GM18519 (cell line): ENCODE data around the gene PTPRR.
A peak's percentile ranks its signal among the peaks of the same experiment; 100 is the strongest.

Source experiments
- ATAC-seq: cut with Tn5 transposase; IDR thresholded peaks from one replicate; pipeline ENCODE4 v1.9.1; 2021; ENCODE audit warnings: mild to moderate bottlenecking, moderate library complexity; ENCODE audit not compliant: unreplicated experiment, low FRiP score

Gene PTPRR, protein sequence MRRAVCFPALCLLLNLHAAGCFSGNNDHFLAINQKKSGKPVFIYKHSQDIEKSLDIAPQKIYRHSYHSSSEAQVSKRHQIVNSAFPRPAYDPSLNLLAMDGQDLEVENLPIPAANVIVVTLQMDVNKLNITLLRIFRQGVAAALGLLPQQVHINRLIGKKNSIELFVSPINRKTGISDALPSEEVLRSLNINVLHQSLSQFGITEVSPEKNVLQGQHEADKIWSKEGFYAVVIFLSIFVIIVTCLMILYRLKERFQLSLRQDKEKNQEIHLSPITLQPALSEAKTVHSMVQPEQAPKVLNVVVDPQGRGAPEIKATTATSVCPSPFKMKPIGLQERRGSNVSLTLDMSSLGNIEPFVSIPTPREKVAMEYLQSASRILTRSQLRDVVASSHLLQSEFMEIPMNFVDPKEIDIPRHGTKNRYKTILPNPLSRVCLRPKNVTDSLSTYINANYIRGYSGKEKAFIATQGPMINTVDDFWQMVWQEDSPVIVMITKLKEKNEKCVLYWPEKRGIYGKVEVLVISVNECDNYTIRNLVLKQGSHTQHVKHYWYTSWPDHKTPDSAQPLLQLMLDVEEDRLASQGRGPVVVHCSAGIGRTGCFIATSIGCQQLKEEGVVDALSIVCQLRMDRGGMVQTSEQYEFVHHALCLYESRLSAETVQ

DNA sequence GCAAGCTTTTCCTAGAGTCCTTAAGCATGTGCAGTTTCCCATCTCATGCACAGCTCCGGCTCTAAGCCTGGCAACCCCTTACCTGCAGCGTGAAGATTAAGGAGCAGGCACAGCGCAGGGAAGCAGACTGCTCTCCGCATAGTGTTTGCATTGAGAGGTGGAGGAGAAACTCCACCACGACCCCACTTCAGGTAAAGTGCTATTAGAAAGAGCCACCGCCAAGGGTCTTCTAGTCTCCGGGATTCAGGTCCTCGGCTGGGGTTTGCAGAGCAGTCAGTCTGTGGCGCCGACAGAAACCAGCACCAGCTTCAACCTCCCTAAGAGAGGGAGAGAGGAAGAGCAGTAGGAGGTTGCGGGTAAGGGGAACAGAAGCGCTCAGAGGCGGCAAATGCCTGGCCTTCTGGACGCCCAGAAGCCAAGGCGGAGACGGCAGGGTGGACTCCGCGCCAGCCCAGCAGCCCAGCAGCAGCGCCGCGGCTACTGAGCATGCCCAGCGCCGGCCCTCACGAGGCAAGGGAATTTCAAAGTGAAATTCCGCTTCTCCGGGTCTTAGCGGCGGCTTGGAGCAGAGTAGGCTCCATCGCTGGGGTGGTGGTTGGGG lies at the start of gene PTPRR:
PTPRR (minus strand) TSS at position 488 of the 601 bp plus-strand sequence; CDS start at position 140, 348 bp downstream.
- ATAC-seq: no peak

DNA sequence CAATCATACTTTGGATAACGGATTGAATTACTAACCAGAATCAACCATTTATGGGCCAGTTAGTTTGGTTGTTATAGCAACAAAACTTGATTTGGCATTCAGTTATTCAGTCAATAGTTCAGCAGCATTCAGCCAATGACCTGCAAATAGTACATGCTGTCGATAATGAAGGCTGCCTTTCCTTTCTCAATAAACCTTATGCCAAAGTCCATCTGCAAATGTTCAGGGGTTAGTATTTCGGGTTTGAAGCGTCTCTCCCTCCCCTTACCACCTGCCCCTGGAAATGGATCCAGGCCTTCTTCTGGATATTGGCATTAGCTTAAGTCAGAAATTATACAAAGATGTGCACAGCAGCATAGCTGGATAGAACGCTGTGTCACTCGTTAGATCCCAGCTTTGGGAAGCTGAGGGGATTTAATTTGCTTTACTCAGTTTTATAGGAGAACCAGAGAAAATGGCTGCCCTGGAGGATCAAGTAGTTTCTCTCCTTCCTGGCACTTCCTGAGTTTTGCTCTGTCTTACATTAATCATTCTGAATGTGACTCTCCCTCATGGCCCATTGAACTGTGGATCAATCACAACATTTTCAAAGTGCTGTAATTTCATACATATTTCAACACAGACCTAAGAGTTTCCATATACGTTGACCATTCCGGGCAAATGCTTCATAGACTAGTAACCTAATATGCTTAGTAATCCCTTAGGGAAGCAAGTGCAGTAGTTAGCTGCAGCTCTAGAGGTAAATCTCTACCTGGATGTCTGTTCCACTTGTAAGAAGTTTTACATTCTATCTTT lies 46.7 kb upstream of the PTPRR start:
- no peak for ATAC-seq

DNA sequence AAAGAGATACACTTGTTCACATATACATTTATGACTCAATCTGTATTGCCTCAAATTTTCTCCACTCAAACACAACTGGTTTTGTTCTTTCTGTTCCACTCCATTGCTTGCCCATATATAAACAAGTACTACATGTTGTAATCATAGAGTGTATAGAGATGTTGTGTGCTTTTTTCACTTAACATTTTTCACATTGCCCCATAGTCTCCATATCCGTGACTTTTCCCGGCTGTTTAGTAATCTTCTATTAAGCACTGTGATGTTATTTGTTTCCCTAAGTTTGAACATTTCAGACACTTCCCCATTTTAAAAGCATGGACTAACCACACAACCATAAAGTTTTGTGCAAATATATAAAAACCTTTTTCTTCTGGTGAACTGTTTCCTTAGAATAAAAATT lies 45.5 kb upstream of the PTPRR start:
- no peak for ATAC-seq

DNA sequence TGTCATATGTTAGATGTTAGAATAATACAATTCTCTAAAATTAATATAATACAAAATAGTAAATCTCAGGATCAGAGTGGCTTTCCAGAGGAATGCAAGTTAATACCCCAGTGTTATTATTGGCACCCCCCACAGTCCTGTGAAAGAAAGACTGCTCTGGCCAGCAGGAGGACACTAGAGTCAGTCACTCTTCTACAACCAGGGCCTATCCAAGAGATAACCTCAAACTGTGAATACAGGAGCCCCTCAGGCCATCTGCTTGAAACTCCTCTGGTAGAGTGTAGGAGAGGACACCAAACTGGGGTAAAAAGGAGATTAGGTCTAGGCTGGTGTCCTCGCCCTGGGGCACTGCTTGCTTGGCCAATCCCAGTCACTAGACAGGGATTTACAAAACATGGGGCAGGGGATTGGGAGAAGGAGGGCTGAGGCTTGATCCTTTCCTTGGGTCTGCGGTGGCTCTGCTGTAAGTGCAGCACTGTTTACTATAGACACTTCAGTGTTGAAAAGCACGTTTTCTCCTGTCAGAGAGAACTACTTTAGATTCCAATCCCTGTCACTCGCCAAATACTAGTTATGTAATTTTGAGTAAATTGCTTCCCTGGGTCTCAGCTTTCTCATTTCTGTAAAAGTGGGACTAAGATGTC lies 44.5 kb upstream of the PTPRR start:
- ATAC-seq: no peak

DNA sequence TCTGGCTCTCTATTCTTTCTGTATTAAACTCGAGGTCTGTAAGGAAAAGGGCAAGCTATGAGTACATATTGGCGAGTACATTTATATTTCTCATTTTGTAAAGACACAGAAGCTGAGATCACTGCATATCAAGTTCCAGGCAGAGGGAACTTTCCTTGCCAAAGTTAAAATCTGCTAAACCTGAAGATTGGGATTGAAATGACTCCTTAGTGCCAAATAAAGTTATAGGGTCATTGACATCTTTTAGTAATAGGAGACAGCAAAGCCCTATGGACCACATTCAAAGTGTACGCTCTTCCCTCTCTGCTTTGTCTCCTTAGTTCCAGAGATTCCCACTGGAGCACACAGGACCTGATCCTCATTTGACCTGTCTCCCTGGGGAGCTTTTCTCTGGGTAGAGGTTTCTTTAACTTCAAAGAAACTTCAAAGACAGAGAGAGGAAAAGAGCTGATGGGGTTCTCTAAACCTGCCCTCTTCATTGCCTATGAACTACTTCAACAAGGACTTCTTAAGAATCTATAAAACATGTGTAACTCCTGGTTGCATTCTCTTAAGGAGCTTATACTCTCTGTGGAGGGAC lies 42.6 kb upstream of the PTPRR start:
- no peak for ATAC-seq

DNA sequence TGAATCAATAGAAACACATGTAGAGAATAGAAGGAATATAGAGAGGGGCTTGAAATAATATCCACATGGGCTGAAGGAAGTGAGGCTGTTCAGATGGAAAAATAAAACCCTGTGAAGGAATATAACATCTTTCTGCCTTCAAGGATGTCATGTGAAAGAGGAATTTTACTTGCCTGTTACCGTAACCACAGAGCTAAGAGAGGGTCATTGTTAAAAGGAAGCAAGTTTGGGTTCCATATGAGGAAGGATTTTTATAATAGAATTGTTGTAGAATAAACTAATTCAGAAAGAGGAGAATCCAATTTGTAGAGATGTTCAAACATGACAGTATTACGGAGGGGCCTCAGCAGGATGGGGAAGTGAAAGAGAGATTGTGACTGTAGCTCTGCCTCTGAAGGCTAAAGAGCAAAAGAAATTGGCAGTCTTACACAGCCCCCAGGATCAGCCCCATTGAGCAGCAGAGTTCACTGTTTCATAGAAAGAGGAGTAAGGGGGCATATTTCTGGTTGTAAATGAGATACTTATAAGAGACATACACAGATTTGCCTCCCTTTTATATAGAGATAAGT lies 41.8 kb upstream of the PTPRR start:
- ATAC-seq: peak; percentile 71

DNA sequence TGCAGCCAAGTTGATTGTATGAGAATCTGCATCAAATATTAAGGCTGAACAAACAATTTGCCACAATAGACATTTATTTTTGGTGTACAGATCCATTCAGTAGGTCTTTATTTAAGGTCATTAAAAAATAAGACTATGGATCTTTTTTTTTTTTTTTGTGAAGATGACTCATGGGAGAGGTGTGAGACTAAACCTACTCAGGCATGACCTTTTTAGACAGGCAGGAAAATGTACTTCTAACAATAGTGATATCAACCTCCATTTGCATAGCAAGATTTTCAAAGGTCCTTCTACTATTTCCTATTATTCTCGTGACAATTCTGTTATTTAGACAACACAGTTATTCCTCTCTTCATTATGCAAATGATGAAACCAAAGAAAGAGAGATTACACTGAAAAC lies 39.9 kb upstream of the PTPRR start:
- no peak for ATAC-seq

DNA sequence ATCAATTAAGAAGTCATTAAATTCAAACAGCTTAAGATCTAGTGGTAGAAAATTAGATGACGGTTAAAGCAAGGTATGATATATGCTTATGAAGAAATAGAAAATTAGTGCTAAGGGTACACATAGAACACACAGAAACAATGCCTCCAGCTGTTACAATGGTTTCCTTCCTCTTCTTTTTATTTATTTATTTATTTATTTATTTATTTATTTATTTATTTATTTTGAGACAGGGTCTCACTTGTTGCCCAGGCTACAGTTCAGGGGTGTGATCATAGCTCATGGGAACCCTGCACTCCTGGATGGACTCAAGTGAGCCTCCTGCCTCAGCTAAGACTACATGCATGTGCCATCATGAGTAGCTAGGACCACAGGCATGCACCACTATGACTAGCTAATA lies 34.9 kb upstream of the PTPRR start:
- ATAC-seq: no peak

DNA sequence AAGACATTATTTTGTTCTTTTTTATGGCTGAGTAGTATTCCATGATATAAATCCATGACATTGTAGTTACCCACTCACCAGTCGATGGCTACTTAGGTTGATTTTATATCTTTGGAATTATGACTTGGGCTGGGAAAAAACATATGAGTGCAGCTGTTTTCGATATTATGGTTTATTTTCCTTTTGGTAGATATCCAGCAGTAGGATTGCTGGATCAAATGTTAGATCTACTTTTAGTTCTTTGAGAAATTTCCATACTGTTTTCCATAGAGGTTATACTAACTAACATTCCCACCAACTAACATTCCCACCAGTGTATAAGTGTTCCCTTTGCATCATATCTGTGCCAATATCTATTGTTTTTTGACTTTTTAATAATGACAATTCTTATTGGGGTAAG lies 29.9 kb upstream of the PTPRR start:
- ATAC-seq: no peak

DNA sequence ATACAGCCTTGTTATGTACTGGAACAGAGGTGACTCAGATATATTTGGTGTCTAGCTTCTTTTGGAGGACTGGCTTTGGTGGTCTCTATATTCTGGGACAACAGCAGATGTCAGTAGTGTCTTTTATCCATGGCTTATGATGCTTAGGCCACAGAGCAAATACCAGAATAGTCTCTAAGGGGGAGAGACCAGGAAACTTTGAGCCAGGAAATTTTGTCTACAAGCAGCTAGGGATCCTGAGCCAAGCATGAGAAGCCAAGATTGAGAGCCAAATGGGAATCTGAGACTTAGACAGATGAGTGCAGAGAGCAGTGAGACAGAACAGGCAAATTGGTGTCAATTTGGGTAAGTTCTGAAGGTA lies 28.4 kb upstream of the PTPRR start:
- ATAC-seq: no peak

DNA sequence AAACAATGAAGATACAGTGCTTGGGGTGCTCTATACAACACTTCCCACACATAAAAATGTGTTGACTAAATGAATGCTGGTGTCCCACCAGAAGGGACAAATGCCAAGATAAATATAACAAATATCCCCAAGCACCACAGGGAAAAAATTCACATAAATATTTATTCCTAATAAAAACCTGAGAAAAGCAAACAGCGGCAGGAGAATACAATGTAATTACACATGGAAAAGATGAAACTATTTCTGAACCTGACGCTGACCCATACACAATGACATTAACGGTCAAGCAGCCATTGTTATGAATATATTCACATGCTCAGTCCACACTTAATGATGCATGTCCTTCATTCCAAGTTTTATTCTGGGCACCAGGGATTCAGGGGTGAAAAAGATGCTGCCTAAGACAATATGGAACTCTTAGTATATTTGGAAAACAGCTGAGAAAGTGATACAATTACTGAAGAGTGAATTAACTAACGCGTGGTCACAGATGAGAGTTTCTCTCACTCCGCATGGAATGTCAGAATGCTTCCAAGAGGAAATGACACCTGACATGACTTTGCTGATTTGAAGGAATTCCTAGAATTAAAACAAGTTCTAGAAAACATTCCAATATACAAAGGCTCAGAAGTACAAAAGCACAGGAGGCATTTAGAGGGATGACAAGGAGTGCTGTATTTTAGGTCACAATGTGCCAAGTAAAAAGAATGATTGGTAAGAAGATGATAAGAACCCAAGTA lies 27.9 kb upstream of the PTPRR start:
- no peak for ATAC-seq

DNA sequence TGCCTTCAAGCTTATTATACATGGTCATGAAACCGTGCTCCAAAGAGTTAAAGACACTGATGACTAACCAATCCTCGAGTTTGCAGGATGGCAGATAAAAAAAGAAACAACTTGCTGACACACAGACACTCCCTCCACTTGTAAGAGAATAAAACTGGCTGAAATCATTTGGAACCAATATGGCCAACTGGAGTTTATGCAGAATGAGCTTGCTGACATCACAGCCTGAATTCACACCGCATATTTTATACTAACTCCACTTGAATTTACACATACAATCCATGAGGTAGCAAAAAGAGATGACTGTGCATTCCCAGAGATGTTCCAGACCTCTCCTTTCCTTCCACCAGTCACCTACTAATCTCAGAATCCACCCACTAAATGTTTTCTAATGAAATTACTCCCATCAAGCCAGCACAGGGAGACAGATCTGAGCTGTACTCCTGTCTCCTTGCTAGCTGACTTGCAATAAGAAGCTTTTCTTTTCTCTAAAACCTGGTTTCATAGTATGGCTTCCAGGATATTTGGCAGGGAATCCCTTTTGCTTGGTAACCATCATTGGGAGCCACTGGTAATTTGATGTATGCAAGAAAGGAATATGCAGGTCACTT lies 15.8 kb upstream of the PTPRR start:
- ATAC-seq: no peak

DNA sequence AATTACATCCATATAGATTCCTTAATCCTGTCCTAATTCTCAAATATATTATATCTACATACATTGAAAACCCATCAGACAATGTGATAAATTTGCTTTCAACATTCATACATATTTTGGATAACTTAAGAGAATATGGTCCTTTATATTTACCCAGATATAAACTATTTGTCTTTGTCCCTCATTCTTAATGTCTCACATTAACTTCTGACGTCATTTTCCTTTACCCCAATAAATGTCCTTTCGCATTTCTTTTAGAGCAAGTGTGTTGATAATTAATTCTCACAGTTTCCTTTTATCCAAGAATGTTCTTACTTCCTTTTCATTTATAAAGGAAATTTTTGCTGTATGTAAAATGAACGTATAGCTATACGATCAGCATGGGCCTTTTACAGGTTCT lies 12.6 kb upstream of the PTPRR start:
- no peak for ATAC-seq

DNA sequence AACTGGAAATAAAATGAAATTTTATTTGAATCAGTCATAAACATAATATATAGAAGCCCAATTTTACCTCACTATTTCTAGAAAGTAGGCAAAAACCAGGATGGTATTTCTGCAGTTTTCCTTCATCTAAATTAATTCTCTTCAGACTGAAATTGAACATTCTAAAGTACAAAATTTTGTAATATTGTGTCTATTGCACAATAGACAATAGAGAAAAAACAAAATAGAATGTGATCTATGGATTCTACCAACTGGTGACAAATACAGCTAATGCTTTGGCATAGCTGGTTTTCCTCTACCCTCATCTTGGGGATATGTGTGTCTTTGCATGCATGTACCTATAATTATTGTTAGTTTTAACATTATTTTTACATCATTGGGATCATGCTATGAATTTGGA lies 8.5 kb upstream of the PTPRR start:
- no peak for ATAC-seq

DNA sequence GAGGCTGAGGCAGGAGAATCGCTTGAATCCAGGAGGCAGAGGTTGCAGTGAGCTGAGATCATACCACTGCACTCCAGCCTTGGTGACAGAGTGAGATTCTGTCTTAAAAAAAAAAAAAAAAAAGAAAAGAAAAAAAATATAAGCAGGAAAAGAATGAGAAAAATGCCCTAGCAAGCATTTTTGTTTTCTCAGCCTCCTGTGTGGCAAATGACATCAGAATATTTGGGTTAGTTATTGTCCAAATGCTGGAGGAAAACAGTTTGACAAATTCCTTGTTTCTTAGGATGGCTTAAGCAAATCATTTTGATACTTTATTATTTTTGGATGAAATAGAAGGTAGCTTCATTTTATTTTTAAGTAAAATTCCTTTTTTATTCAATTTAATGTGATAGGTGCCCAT lies 7.5 kb upstream of the PTPRR start:
- no peak for ATAC-seq

DNA sequence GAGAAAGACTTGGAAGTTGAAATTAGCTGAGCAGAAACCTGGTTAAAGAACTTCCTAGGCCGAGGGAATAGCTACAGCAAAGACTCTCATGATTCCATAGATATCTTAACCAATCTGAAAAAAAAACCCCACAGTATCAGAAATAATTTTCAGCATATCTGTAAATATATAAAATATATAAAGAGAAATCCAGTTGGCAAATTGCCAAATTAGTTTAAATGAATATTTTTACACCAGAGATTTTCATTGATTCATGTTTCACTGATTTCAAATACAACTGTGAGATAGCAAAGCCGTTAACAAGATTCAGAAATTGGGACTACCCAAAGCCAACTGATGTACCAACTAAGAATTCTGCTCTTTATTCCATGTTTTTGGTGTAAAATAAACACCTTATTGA lies 6.8 kb upstream of the PTPRR start:
- ATAC-seq: no peak

DNA sequence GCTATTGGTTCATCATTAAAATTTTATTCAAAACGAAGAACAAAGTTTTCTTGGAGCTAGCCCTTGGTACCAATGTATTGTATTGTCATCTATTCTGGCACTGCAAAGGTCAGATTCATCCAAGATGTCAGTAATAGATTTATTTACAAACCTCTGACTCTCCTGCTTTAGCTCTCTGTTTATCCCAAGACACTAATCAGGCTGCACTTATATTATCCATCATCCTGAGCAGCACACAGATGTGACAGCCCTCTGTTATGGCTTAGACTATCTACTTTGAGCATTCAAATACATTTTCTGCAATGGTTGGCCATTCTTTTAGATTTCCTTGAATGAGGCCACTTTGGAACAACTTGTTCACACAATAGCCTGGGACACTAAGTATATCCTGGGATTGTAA lies 5.0 kb upstream of the PTPRR start:
- ATAC-seq: no peak

DNA sequence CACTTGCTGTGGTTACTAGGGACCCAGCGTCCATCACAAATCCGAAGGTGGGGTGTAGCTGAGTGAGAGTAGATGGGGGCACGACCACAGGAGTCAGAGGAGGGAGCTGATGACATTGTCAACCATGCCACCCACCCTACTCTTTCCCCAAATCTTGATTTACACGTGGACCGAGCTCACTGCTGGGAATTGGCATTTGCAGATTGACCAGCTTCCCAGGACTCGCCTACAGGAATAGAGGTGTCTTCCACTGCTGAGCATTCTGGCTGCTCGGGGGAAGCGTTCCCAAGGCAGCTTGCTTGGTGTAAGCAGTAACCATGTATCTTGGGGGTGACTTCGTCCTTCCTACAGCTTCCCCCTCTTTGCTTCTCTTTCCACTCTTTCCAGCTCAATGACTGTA lies 353 bp upstream of the PTPRR start:
- no peak for ATAC-seq

DNA sequence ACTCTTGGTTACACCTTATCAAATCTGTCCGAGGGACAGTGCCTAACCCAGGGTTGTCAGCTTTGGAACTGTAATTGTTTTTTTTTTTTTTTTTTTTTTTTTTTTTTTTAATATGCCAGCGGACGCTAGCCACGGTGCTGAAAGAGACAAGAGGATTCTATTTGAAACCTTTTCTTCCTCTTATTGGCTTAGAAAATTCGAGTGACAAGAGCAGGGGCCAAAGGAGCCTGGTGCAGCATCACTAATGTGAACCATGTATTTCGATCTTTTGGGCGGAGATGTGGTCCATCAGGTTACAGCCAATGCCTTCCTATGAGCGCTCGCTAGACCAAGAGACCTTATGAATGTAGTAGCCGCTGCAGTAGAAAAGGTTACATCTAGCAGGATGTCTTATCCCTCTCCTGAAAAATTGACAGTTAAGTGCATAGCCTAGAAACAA lies 922 bp downstream of the PTPRR start:
- no peak for ATAC-seq
